Measurements from ENCODE around the gene FARP2. TPM values are rescaled to one million over a fixed set of nuclear protein-coding genes. Genes with fewer than 3 reads are reported as not detected.

FARP2 gene
- total RNA-seq, 6 donors from 2014 or later = 33.4 to 96.4 (median 42.2) TPM

DNA sequence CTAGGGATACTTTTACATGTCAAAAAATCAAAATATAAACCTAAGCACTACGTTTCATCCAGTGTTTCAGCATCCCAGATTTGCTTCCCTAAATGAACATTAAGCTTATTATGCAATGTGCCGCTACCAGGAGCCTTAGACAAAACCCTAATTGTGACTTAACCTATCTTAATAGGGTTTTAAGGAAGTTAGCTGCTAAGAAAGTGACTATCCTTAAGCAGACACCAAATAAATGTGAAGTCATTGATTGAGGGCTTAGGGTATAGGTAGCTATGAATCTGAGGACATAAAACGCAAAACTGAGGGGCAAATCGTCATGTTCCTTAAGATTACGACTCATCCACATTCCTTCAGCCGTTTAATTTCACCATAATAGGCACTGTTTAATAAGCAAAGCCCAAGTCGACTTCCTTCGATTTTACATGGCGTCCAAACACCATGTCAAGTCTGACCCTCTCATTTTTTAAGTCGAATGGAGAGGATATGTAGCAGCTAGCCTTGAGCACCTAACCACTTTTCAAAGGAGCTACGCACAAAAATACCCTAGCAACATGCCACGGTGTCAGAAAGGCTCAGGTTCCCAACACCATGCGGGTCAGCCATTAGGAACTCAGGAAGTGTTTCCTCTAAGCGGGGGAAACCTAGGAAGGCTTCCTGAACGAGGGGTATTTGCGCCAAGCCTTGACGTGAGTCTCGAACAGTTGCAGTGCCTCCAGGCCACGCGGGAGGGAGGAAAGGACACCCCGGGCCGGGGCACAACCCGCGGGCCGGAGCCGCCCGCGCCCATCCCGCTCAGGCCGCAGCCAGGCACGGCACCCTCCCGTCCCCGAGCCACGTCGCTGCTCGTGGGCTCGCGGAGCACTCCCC, 41.6 kb upstream of the FARP2 start:
- no peaks in the 10 kb centered on the region for H3K27me3 ChIP-seq
- DNase-seq = no peak
- TF ChIP-seq EP300 (IDR thresholded peaks at IDR 0.05) (no peak), POLR2A (IDR thresholded peaks at IDR 0.05) (no peak), POLR2AphosphoS5 (IDR thresholded peaks at IDR 0.05) (no peak)
- TF ChIP-seq, protein P1, sequence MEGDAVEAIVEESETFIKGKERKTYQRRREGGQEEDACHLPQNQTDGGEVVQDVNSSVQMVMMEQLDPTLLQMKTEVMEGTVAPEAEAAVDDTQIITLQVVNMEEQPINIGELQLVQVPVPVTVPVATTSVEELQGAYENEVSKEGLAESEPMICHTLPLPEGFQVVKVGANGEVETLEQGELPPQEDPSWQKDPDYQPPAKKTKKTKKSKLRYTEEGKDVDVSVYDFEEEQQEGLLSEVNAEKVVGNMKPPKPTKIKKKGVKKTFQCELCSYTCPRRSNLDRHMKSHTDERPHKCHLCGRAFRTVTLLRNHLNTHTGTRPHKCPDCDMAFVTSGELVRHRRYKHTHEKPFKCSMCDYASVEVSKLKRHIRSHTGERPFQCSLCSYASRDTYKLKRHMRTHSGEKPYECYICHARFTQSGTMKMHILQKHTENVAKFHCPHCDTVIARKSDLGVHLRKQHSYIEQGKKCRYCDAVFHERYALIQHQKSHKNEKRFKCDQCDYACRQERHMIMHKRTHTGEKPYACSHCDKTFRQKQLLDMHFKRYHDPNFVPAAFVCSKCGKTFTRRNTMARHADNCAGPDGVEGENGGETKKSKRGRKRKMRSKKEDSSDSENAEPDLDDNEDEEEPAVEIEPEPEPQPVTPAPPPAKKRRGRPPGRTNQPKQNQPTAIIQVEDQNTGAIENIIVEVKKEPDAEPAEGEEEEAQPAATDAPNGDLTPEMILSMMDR (IDR thresholded peaks at IDR 0.05) = no peak
- H3K27ac ChIP-seq = peak overlapping the region; percentile 99 to 100 (median 100)
- ATAC-seq (ENCODE audit: low FRiP score in 2 of 2) = no peak
- peaks cover 0 to 2% (median 0%) of the 10 kb centered on the region in 4 donors for H3K36me3 ChIP-seq
- no peaks in the 10 kb centered on the region for H3K9me3 ChIP-seq
- H3K4me1 ChIP-seq = peaks cover 40 to 56% (median 45%) of the 10 kb centered on the region in 4 donors
- peak overlapping the region; percentile 76 to 90 (median 88) for H3K4me3 ChIP-seq
- 4 to 5% methylated on average over 27 to 30 of the region's 38 CpGs for WGBS, 2 donors

DNA sequence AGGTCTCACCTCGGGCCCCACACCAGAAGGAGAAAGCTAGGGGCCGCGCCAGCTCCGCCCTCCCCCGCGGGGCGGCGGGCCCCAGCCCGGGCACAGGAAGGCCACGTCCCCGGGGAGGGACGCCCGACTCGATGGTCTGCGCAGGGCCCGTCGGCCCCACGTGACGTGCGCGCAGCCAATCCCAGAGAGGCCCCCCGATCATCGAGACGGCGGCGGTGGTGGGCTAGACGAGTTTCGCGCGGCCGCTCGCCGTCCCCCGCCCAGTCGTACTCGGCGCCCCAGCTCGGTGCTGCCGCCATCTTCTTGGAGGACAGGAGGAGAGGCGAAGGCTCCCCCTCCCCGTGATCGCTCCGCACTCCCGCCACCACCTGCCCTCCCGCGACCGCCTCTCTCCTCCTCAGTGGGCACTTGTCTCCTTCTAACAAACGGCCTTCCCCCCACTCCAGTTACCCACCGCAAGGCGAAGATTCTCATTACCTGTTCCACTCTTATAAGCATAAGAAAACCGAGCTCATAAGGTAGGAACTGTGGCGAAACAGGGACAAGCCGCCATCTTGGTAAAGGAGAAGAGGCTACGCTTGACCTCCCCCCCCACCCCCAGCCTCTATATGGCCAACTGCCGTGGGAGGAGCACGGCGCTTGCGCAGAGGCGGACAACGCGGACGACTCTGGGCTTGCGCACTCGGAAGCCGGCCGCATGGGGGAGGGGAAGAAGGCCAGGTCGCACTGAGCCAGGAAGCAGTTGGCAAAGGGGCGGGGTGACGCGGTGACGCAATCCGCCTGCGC, 40.8 kb upstream of the FARP2 start, which contains the start of gene HDLBP:
Gene HDLBP (minus strand): TSS at position 580 of the 786 bp plus-strand sequence. CDS start 48,803 bp downstream, outside the sequence.
- ATAC-seq (ENCODE audit: low FRiP score in 2 of 2) = peak; percentile 95 to 99
- H3K27me3 ChIP-seq = no peaks in the 10 kb centered on the region
- peaks cover 0 to 5% (median 0%) of the 10 kb centered on the region in 4 donors for H3K36me3 ChIP-seq
- peak within 1 kb of the TSS; percentile 76 to 96 (median 88) for H3K4me3 ChIP-seq
- peaks cover 45 to 56% (median 45%) of the 10 kb centered on the region in 4 donors for H3K4me1 ChIP-seq
- DNase-seq = peak; percentile 99 to 100
- peak; percentile 72 to 92 for TF ChIP-seq POLR2AphosphoS5 (IDR thresholded peaks at IDR 0.05)
- peak; percentile 51 to 94 (median 76) for TF ChIP-seq POLR2A (IDR thresholded peaks at IDR 0.05)
- TF ChIP-seq, protein P1 (IDR thresholded peaks at IDR 0.05) = peak in 5 of 6 experiments; percentile 4 to 44 (median 30)
- peak in 1 of 4 donors; percentile 62 for TF ChIP-seq EP300 (IDR thresholded peaks at IDR 0.05)
- no peaks in the 10 kb centered on the region for H3K9me3 ChIP-seq
- peak within 1 kb of the TSS; percentile 99 to 100 (median 100) for H3K27ac ChIP-seq
- 1 to 2% methylated on average over 30 to 46 of the region's 73 CpGs for WGBS, 2 donors

DNA sequence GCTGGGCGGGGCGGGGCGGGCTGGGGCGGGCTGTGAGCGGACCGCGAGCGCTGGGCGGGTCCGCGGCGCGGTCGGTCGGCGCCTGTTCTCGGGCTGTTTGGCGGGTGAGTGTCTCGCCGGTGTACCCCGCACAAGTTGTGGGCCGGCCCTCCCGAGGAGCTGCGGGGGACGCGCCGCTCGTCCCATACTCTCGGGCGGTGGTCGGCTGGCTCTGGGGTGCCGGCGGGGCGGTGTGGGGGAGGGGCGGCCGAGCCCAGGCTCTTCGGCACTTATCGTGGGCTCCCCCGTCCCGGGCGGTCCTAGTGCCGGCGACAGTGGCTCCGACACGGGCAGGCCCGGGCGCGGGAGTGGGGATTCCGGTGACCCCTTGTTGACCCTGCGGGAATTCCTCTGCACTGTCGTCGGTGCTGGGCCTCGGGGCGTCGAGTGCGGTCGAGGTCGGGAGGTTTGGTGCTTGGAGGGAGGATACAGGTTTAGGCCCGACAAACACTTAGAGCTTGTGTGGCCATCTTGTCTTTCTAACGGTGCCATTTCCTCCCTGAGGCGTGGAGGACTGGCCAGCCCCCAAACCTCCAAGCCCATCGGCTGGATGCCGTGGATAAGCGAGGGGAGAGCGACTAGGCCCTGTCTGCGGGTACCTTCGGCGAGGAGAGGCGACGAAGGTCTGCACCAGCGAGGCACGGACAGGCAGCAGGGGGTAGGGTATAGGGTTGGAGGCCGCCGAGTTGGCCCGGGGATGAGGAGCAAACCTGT, 40.0 kb upstream of the FARP2 start, which contains the start of gene SEPTIN2:
Gene SEPTIN2 (plus strand): TSS at position 47 of the 753 bp plus-strand sequence. CDS start 8,308 bp downstream, outside the sequence.
- H3K9me3 ChIP-seq = no peaks in the 10 kb centered on the region
- H3K27ac ChIP-seq = peak within 1 kb of the TSS; percentile 99 to 100 (median 100)
- H3K4me1 ChIP-seq = peaks cover 52 to 63% (median 53%) of the 10 kb centered on the region in 4 donors
- TF ChIP-seq, protein P1 (IDR thresholded peaks at IDR 0.05) = no peak
- peak; percentile 51 to 81 (median 75) for TF ChIP-seq POLR2A (IDR thresholded peaks at IDR 0.05)
- peak in 1 of 2 donors; percentile 80 for TF ChIP-seq POLR2AphosphoS5 (IDR thresholded peaks at IDR 0.05)
- TF ChIP-seq EP300 (IDR thresholded peaks at IDR 0.05) = no peak
- peak in 1 of 2 donors; percentile 72 for DNase-seq
- peaks cover 0 to 5% (median 0%) of the 10 kb centered on the region in 4 donors for H3K36me3 ChIP-seq
- no peaks in the 10 kb centered on the region for H3K27me3 ChIP-seq
- WGBS, 2 donors = 0% methylated on average over 8 to 34 of the region's 75 CpGs
- ATAC-seq (ENCODE audit: low FRiP score in 2 of 2) = peak; percentile 73 to 82
- peak within 1 kb of the TSS; percentile 76 to 96 (median 88) for H3K4me3 ChIP-seq

DNA sequence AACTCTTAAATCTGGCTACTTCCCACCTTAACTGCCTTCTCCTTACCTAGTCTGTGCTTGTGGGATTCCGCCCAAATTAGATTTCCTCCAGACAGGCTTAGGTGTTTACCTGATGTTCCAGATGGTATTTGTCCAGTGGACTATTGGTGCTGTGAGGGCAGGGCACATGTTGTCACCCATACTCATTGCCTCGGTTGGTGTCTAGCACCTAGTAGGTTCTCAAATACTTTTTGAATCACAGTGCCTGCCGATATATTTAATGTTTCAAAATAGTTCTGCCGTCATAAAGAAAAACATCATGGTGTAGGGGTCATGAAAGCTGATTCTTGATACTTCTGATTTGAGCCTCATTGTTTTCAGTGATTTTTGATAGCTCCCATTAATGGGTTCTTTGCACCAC, 39.3 kb upstream of the FARP2 start:
- peaks cover 59 to 71% (median 61%) of the 10 kb centered on the region in 4 donors for H3K4me1 ChIP-seq
- DNase-seq = no peak
- H3K27me3 ChIP-seq = no peaks in the 10 kb centered on the region
- H3K27ac ChIP-seq = peak overlapping the region; percentile 99 to 100 (median 100)
- peaks cover 0 to 5% (median 0%) of the 10 kb centered on the region in 4 donors for H3K36me3 ChIP-seq
- no peak for ATAC-seq (ENCODE audit: low FRiP score in 2 of 2)
- TF ChIP-seq EP300 (IDR thresholded peaks at IDR 0.05) (no peak), POLR2A (IDR thresholded peaks at IDR 0.05) (no peak), POLR2AphosphoS5 (IDR thresholded peaks at IDR 0.05) (no peak)
- TF ChIP-seq, protein P1 (IDR thresholded peaks at IDR 0.05) = no peak
- no peaks in the 10 kb centered on the region for H3K9me3 ChIP-seq
- peak overlapping the region; percentile 76 to 96 (median 88) for H3K4me3 ChIP-seq
- 8 to 20% methylated on average over 4 of the region's 4 CpGs for WGBS, 2 donors
